GM21529 (cell line): Measurements from ENCODE around the gene TRAF3.

Source experiments
- ATAC-seq: cut with Tn5 transposase; IDR thresholded peaks from one replicate; pipeline ENCODE4 v1.9.1; 2021; ENCODE audit not compliant: unreplicated experiment

Gene TRAF3

DNA sequence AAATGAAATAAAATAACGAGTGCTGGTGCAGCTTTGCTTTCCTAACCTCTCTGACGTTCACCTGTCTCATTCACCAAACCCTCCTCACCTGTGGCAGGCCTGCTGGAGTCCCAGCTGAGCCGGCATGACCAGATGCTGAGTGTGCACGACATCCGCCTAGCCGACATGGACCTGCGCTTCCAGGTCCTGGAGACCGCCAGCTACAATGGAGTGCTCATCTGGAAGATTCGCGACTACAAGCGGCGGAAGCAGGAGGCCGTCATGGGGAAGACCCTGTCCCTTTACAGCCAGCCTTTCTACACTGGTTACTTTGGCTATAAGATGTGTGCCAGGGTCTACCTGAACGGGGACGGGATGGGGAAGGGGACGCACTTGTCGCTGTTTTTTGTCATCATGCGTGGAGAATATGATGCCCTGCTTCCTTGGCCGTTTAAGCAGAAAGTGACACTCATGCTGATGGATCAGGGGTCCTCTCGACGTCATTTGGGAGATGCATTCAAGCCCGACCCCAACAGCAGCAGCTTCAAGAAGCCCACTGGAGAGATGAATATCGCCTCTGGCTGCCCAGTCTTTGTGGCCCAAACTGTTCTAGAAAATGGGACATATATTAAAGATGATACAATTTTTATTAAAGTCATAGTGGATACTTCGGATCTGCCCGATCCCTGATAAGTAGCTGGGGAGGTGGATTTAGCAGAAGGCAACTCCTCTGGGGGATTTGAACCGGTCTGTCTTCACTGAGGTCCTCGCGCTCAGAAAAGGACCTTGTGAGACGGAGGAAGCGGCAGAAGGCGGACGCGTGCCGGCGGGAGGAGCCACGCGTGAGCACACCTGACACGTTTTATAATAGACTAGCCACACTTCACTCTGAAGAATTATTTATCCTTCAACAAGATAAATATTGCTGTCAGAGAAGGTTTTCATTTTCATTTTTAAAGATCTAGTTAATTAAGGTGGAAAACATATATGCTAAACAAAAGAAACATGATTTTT is 128.2 kb downstream of the TRAF3 start:
- ATAC-seq, result no peak

DNA sequence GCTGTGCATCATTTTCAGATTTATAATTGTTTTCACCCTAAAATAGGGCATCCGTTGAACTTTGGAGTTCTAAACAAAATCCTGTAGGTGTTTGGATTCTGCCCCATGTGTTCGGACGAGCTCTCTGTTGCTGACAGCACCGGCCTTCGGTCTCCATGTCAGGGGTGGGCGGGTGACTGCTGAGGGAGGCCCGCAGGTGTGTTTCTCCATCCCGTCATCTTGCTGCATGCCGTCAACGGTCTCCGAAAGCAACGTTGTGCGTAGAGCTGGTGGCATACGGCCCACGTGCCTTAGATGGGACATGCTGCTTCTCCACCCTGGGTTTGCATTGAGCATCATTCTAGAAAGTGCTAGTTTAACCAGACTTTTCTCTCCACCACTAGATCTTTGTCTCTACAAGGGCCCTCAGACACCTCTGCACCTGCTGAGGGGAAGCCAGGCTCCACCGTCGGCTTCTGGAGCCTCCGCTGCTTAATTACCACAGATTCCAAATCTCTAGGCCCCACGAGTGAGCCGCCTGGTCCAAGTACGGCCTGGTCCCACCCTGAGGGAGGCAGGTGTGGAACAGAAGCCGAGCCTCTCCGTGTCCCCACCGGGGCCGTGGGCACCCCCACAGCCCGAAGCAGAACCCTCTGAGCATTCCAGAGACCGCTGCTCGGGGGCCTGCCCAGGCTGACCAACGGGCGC is 129.5 kb downstream of the TRAF3 start:
- no peak for ATAC-seq

DNA sequence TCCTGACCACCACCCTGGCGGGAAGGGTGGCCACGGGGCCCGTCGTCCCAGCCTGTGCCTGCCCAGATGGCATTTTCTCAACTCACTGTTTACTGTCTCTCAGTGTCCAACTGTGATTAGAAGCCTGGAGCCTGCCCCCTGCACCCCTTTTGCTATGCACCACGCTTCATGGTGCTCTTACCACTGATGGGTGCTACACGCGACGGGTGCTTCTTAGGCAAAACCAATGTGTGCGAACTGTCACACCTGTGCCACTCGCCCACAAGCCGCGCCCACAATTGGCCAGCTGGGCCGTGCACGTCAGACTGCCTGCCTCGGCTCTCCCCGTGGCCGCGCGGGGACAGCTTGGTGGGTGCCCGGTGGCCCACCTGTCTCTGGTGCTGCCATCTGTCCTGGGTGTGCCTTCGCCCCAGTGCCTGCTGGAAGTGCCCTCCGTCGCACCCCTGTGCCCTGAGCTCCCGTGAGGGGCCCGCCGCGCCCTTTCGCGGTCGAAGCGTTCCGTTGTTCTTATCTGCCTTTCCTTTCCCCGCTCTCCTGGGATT is 130.1 kb downstream of the TRAF3 start:
- no peak for ATAC-seq

DNA sequence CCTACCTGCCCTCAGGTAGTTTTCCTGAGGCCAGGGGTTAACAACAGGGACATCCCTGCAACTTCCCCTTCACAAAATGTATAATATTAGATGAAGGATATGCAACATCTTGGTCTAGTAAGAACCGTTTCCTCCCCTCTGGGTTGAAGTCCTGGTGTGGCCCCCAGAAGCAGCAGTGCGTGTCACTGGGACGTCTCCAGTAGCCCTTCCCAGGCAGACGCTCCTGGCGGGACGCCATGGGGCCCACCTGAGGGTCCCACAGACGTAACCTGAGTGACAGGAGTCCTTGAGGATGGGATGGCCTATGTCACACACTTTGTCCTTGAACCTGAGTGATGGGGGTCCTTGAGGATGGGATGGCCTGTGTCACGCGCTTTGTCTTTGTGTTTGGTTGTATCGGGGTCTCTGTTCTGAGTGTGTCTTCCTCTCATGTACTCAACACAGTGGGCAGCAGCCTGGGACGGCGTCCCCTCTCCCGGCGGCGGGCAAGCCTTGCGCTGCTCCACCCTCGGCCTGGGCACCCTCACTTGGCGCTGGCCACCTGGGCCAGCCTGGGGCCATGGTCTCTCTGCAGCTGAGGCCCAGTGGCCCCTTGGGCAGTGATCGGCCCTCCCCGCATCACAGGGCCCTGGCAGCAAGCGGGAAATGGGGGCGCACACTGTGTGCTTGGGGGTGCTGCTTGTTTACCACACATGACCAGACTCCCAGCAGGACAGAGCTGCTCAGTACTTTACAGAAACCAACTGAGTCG is 130.9 kb downstream of the TRAF3 start:
- no peak for ATAC-seq

DNA sequence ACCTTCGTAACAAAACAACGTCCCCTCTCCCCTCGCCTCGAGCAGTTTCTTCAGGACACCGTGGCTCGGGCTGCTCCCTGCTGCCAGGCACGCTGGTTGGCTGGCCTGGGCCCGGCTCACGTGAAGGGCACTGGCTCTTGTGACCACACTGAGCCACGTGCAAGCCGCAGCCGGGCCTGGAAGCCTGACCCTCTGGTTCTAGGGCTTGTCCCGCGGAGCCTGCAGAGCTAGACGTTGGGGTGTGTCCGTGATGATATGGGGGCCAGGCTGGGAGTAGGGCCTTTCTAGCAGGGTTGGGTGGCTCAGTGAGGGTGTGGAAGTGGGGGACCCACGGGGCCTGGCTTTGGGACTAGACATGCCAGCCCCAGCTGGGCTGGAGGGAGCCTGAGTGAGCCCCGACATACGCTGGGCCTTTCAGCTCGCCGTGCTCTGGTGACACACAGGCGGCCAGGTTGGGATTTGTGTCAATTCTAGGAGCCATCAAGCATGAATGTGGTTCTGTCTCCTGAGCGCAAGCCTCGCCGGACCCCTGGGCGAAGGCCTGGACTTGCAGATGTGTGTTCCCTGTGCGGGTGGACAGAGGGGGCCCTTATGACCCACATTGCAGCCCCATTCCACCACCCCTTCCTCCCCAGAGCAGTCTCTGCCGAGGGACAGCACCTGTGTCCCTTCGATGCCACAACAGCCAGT is 131.7 kb downstream of the TRAF3 start:
- no peak for ATAC-seq

DNA sequence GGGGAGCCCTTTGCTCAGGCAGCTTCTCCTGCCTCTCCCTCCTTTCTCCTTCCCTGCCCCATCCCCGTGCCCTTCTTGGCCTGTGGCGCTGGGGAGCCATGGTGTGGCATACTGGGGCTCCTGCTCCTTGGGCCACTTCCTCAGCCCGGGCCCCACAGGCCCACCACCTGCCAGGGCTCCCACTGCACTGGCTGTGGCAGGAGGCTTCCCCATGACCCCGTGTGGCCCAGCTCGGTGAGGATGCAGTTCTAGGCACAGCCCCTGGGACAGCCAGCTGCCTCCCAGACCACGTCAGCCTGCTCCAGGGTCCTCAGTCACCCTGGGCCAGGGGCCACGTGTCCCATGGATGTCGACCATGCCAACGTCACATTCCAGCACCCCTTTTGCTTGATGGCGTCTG is 132.2 kb downstream of the TRAF3 start:
- no peak for ATAC-seq

DNA sequence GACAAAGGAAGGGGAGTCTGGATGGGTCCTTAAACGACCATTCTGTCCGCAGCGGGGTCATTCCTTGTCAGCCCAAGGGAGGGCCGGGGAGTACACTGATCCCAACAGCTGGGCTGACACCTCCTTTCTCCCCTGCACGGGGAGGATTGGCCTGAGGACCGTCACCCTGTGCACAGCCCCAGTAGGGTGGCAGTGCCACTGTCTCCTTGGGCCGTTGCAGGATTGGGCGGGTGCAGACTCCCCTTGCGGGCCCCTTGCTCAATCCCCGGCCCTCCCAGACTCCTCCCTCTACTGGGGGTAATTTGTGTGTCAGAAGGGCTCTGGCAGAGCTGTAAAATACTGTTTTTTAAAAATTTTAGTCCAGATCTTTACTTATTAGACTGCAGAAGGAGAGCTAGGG is 132.7 kb downstream of the TRAF3 start:
- ATAC-seq, result no peak

DNA sequence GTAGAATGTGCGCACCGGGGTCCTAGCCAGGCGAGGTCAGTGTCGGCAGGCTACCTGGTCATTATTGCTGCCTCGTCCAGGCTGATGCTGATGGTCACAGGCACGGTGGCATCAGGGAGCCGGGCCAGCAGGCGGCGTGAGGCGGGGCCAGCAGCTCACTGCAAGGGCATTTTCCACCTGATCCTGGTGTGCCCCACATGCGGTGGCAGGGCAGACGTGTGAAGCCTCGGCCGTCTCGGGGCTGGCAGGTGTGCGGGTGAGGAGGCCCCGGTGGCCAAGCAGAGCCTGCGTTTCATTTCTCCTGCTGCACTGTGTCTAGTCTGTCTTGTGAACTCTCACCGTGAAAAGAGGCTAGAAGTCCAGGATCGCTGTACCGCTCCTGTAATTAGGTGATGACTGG is 133.2 kb downstream of the TRAF3 start:
- no peak for ATAC-seq

DNA sequence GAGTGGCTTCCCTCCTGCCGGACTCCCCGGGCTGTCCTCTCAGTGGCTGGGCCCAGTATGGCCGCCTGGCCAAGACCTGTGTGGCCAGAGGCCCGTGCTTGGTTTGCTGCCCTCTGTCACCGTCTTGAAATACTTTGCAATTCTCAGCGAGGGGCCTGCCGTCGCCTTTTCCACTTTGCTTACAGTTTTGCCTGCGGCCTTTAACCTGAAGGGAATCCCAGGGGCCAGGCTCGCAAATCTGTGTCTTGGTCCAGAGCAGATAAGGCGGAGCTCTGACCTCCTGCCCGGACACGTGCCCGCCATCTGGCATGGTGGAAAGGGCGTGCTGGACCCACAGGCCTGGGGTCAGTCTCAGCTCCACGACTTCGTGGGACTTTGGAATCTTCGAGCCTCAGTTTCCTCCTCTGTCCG is 134.3 kb downstream of the TRAF3 start:
- no peak for ATAC-seq

DNA sequence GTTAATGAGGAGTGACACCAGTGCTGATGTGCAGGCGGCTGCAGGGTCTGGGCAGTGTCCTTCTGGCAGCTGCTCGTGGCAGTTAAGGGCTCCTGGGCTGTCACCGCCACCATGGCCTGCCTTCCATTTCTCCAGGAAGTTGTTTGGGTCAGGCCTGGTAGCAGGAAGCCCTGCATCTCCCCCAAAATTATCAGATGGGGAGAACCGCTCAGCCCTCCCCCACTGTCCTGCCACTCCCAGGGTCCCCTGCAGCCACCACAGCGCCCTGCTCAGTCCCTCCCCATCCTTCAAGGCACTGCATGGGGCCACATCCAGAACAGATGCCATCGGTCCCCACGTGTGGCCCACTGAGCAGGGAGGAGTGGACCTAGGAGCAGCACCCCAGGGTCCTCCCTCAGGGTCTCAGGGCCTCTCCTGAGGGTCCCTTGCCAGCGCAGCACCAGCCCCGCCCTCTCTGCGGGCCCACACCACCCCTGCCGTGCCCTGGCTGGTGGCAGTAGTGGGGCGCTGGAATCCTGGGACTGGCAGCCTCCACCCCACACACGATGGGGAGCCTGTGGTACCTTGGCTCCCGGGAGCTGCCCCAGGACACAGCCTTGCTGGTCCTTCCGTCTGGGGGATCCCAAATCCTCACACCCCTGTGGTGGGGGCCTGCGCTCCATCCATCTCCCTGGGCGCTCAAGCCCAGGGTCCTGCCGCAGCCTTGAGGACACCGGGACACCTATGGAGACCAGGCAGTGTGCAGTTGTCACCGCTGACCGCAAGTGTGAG is 134.9 kb downstream of the TRAF3 start:
- no peak for ATAC-seq

DNA sequence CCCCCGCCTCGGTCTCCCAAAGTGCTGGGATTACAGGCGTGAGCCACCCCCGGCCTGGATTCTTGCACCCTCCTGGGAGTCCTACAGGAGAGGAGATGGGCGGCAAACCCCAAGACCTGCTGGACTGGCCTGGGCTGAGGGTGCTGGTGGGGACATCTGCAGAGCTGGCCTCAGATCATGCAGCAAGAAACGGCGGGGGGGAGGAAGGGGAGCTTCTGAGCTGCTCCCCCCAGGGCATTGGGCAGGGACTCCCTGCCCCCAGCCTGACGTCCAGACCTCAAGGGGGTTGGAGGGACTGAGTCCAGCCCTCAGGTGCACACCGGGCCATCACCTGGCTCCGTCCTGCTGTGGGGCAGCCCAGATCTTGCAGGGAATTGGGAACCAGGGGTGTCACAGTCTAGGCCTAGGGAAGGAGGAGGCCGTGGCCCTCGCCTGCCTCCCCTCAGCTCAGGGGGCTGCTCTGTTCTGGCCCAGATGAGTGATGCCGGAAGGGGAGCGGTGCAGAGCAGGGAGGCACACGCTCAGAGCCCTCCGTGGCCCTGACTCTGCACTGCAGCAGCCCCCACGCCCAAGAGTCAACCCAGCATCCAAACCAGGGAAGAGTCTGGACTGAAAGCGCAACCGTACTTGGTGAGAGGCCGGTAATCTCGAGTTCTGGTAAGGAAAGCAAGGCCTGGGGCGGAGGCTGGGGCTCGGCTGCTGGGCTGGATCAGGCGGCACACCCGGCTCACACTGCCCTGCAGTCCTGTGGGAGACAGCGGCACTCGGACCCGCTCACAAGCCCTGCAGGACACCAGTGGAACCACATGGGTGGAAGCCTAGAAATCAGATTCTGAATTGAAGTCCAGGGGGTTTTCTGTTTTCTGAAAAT is 136.3 kb downstream of the TRAF3 start:
- no peak for ATAC-seq

DNA sequence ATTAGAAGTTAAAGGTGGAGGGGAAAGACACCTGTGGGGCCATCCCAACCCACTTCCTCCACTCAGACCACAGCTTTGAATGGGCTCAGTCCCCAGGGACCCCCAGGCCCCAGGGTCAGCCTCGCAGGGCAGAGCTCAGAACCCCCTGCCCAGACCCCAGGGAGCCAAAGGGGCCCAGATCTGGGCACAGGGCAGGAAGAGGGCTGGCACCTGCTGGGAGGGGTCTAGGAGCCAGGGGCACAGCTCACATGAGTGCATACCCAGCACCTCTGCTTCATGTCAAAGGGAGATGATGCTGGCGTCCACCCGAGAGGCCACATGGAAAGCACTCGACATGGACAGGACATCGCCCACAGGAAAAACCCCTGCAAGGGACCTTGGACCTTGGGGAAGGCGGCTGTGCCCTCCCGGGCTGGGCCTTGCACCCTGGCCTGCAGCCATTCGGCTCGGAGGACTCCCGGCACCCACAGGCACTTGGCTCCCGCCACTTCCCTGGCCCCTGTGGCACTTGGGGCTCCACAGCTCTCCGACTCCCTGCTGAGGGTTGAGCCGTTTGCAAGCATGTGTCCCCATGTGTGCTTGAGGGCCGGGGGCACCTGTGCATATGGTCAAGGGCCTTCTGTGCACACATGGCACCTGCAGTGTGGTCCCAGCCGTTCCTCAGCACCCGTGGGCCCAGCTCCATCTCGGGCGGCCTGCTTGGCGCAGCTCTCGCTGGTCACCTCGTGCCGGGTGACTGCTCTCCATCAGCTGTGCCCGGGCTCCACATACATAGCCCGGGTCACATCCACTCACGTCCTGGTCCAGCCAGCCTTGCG is 137.4 kb downstream of the TRAF3 start:
- no peak for ATAC-seq

DNA sequence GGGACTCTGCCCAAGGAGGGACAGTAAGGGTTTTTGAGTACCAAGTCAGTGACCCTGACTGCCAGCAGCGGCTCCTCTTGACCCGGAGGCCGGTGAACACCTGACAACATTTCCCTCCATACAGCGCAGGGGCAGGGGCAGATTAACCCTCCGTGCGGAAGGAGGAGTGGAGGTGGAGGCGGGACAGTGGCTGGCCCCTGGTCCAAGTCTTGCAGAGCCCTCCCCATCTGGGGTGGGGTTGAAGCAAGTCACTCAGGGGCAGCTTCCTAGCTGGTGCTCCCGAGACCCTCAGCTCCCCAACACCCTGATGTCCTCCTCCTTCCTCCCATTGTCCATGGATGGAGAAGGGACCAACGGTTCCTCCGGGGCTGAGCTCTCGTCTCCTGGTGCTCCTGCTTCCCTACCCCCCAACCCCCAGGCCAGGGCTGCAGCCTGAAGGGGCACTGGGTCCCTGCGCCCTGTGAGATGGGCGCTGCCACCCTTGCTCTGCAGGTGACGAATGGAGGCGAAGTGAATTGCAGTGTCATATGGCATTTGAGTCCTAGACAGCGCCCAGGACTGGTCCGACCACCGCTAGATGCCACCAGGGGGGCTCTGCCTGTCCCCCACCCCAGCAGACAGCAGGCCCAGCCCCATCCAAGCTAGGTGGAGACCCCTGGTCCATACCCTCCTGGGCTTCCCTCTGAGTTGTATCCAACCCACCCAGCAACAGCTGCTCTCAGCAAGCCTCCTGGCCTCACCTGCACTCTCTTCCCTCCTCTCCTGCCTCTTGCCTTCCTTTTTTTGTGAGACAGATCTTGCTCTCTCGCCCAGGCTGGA is 138.3 kb downstream of the TRAF3 start:
- no peak for ATAC-seq

DNA sequence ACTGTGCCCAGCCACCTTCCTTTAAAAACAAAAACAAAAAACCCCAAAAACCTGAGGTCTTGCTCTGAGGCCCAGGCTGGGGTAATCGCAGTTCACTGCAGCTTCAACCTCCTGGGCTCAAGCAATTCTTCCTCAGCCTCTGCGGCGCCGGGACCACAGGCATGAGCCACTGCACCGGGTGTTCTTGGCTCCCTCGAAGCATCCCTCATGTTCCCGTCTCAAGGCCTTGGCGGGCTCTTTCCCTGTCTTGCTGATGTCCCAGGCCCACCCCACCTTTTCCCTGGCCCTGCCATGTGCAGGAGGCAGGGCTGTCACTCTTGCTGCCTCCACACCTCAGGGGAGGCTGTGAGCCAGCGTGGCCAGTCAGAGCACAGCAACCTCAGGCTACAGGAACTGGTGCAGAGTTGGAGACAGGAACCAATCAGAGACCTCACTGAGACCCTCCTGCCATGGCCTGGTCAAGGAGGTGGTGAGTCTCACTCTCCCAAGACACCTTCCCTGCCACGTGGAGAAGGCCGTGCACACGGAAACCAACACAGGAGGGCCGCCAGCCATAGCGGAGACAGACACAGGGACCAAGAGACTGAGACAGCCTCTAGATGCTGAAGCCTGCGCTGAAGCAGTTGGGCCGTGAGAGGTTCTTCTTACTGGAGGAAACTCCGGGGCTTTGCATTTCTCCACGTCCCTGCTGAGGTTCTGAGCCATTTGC is 139.3 kb downstream of the TRAF3 start:
- no peak for ATAC-seq

DNA sequence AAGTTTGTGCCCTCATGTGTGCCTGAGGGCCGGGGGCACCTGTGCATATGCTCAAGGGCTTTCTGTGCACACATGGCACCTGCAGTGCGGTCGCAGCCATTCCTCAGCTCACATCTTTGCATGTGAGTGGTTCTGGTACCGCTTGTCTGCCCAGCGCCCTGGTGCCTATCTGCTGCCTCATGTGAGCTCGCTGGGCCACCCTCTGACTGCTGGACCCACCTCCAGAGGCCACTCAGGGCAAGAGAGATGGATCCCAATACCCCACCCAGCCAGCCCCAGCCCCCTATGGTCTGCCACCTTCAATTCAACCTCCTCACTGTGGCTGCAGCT is 139.8 kb downstream of the TRAF3 start:
- ATAC-seq, result no peak

DNA sequence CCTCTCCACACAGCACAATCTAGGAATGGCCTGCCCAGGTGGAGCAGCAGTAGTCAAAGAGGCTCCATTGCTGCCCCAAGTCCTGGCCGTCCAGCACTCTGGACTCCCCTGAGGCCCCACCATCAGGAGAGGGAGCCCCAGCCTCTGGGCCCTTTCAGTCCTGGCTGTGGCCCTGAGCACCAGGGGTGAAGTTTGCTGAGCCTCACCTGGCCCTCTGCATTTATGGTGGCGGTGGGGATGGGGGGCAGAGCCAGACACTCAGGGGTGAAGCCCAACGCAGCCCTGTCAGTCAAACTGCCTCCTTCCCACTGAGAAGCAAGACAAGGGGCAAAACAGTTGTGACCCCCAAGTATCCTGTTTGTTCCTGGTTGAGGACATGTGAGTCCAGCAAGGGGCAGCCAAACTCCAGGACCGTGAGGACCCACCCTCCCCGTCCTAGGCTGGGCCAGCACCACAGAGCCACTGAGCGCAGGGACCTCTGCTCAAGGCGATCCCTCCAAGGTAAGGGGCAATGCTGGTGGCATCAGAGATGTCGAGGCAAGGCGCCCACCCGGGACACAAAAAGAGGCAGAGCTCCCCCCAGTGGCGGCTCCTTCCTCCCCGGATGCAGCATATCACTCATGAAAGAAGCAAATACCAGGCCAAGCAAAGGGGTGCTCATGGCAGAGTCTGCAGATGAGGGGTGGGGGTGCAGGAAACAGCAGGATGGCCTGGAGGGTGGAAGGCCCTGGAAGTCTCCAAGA is 140.4 kb downstream of the TRAF3 start:
- no peak for ATAC-seq
